GM23338 (cell line): ENCODE results near the gene RRP8. TPM values are rescaled to one million over a fixed set of nuclear protein-coding genes. Genes with fewer than 3 reads are reported as not detected.

Source experiments
- ATAC-seq: fragments of 200-7000 bp; cut with Tn5 transposase; 3 replicates; pipeline ENCODE4 v1.9.1; 2020
- DNase-seq: peaks from one replicate; pipeline ENCODE4 v3.0.0-alpha.2; 2015; ENCODE audit warnings: low spot score
- H2AFZ ChIP-seq: fragments of 200-600 bp; sonication (generic); 2 replicates; pipeline ENCODE4 v1.8.0; 2016; ENCODE audit warnings: antibody characterized with exemption, mild to moderate bottlenecking, moderate library complexity
- H3F3A ChIP-seq: fragments of 200-600 bp; sonication (generic); replicated peaks from 2 replicates; pipeline ENCODE4 v1.8.0; 2017; ENCODE audit warnings: antibody characterized with exemption, mixed run types, low read depth
- H3K27ac ChIP-seq: fragments of 200-600 bp; sonication (generic); 2 replicates; pipeline ENCODE4 v1.6.1; 2016; ENCODE audit warnings: low read depth
- H3K27me3 ChIP-seq: fragments of 200-600 bp; sonication (generic); 2 replicates; pipeline ENCODE4 v1.8.0; 2016; ENCODE audit warnings: mild to moderate bottlenecking, mixed run types, moderate library complexity; ENCODE audit not compliant: insufficient read depth
- H3K36me3 ChIP-seq: fragments of 200-600 bp; sonication (generic); 2 replicates; pipeline ENCODE4 v1.8.0; 2016; ENCODE audit warnings: mild to moderate bottlenecking; ENCODE audit not compliant: insufficient read depth
- H3K4me1 ChIP-seq: fragments of 200-600 bp; sonication (generic); 2 replicates; pipeline ENCODE4 v1.8.0; 2016; ENCODE audit warnings: mild to moderate bottlenecking, moderate library complexity; ENCODE audit not compliant: insufficient read depth
- H3K4me2 ChIP-seq: fragments of 200-600 bp; sonication (generic); 2 replicates; pipeline ENCODE4 v1.7.1; 2017; ENCODE audit warnings: mixed run types
- H3K4me3 ChIP-seq: fragments of 200-600 bp; sonication (generic); 2 replicates; pipeline ENCODE4 v1.6.1; 2016; ENCODE audit warnings: mixed run types
- H3K79me2 ChIP-seq: fragments of 200-600 bp; sonication (generic); replicated peaks from 2 replicates; pipeline ENCODE4 v1.8.0; 2017; ENCODE audit warnings: mild to moderate bottlenecking; ENCODE audit not compliant: insufficient read depth
- H3K9me2 ChIP-seq: fragments of 200-600 bp; sonication (generic); 2 replicates; pipeline ENCODE4 v1.8.0; 2017; ENCODE audit not compliant: insufficient read depth
- H4K20me1 ChIP-seq: fragments of 200-600 bp; sonication (generic); replicated peaks from 2 replicates; pipeline ENCODE4 v1.8.0; 2017; ENCODE audit warnings: mild to moderate bottlenecking; ENCODE audit not compliant: insufficient read depth
- H3K27ac Mint-ChIP-seq: 2 replicates; pipeline ENCODE4 v1.8.0; 2020; ENCODE audit warnings: inconsistent platforms, mild to moderate bottlenecking, moderate library complexity, mixed read lengths
- H3K27me3 Mint-ChIP-seq: 3 replicates; pipeline ENCODE4 v1.8.0; 2022; ENCODE audit warnings: low read depth, mild to moderate bottlenecking, moderate library complexity, mixed read lengths, inconsistent platforms; ENCODE audit not compliant: insufficient read depth, poor library complexity
- H3K36me3 Mint-ChIP-seq: 3 replicates; pipeline ENCODE4 v1.8.0; 2021; ENCODE audit warnings: low read depth, mild to moderate bottlenecking, inconsistent platforms, moderate library complexity, mixed read lengths
- H3K4me1 Mint-ChIP-seq: 3 replicates; pipeline ENCODE4 v1.8.0; 2020; ENCODE audit warnings: mild to moderate bottlenecking, inconsistent platforms, mixed read lengths
- H3K4me3 Mint-ChIP-seq: 3 replicates; pipeline ENCODE4 v1.8.0; 2021; ENCODE audit warnings: moderate library complexity, mild to moderate bottlenecking, inconsistent platforms, mixed read lengths
- H3K9me3 Mint-ChIP-seq: 3 replicates; pipeline ENCODE4 v1.8.0; 2020; ENCODE audit warnings: moderate library complexity, mild to moderate bottlenecking, inconsistent platforms, mixed read lengths
- CREB1 ChIP-seq: fragments of 250-450 bp; sonication (Bioruptor Pico); IDR thresholded peaks from 2 replicates; pipeline ENCODE4 v1.5.0; 2020; ENCODE audit warnings: low read depth, mild to moderate bottlenecking, moderate library complexity
- EZH2 ChIP-seq: fragments of 200-600 bp; sonication (generic); IDR thresholded peaks from one replicate; pipeline ENCODE4 v1.8.0; 2017; ENCODE audit warnings: antibody characterized with exemption, mild to moderate bottlenecking, low read depth; ENCODE audit not compliant: unreplicated experiment
- EZH2phosphoT487 ChIP-seq: fragments of 200-600 bp; sonication (generic); IDR thresholded peaks from one replicate; pipeline ENCODE4 v1.8.1; 2018; ENCODE audit warnings: antibody characterized with exemption; ENCODE audit not compliant: unreplicated experiment
- JUNB ChIP-seq: IDR thresholded peaks from one replicate; pipeline ENCODE4 v1.6.1; 2016; ENCODE audit warnings: antibody characterized with exemption; ENCODE audit not compliant: unreplicated experiment
- NANOG ChIP-seq: IDR thresholded peaks from 2 replicates; pipeline ENCODE4 v1.6.1; 2016; ENCODE audit warnings: antibody characterized with exemption, borderline replicate concordance
- POLR2AphosphoS5 ChIP-seq: IDR thresholded peaks from 2 replicates; pipeline ENCODE4 v1.6.1; 2016; ENCODE audit warnings: antibody characterized with exemption, low read depth
- STAT1 ChIP-seq: IDR thresholded peaks from one replicate; pipeline ENCODE4 v1.6.1; 2016; ENCODE audit warnings: antibody characterized with exemption; ENCODE audit not compliant: unreplicated experiment
- ZNF114 ChIP-seq: fragments of 250-450 bp; sonication (Bioruptor Pico); IDR thresholded peaks from 2 replicates; pipeline ENCODE4 v1.5.0; 2020; ENCODE audit warnings: mild to moderate bottlenecking, moderate library complexity
- ZNF331 ChIP-seq: fragments of 250-450 bp; sonication (Bioruptor Pico); IDR thresholded peaks from 2 replicates; pipeline ENCODE4 v1.5.0; 2020; ENCODE audit warnings: low read depth, mild to moderate bottlenecking, moderate library complexity
- polyA plus RNA-seq: library from polyadenylated mRNA; unstranded; fragments of >200 nt; fragmentation: Nextera tagmentation; extraction: Ambion mirVana; gene quantifications from 2 replicates; pipeline ENCODE4 v1.2.1, GENCODE V29; 2016
- total RNA-seq: library from RNA; depleted of rRNA; stranded (reverse); fragments of >200 nt; shearing (Covaris generic); gene quantifications from 2 replicates; pipeline ENCODE4 v1.2.3, GENCODE V29; 2014
- TF ChIP-seq, protein P1 (sequence below): IDR thresholded peaks from 2 replicates; pipeline ENCODE4 v1.6.1; 2016; ENCODE audit warnings: antibody characterized with exemption
- TF ChIP-seq, protein P2 (sequence below), 2 experiments: fragments of 200-600 bp in 1 of 2; sonication (generic) in 1 of 2; conservative IDR thresholded peaks; 2 replicates each; pipeline versions ENCODE4 v1.5.1 to v1.6.1; 2016 to 2017; ENCODE audit warnings: antibody characterized with exemption in 2 of 2, low read depth in 2 of 2, mild to moderate bottlenecking in 2 of 2, moderate library complexity in 1 of 2
- TF ChIP-seq, protein P3 (sequence below): fragments of 250-450 bp; sonication (Bioruptor Pico); IDR thresholded peaks from 2 replicates; pipeline ENCODE4 v1.5.0; 2020; ENCODE audit warnings: mild to moderate bottlenecking, moderate library complexity
- TF ChIP-seq, protein P4 (sequence below): IDR thresholded peaks from one replicate; pipeline ENCODE4 v1.6.1; 2018; ENCODE audit warnings: antibody characterized with exemption; ENCODE audit not compliant: unreplicated experiment

The RRP8 gene
- total and polyA plus RNA-seq, 2 experiments from 2014 or later: 7.4 to 13.7 TPM

DNA sequence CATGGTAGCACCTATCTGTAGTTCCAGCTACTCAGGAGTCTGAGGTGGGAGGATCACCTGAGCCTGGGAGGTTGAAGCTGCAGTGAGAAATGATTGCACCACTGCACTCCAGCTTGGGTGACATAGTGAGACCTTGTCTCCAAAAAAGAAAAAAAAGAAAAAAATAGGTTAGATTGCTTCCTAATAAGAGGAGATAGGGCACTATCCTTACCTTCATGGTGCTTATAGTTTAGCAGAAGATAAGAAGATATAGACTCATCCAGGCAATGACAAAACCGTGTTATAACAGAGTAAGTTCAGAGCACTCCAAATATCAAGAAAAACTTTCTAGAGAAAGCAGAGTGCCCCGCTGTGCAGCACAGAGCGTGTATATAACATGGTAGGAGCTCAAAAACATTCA lies 42.1 kb downstream of the RRP8 start:
- Histone ChIP-seq H3K4me1 (peaks cover 6% of the 10 kb centered on the region; the same call in 1 of the 2 replicates), H2AFZ (no peak overlapping the region), H3K27me3 (no peaks in the 10 kb centered on the region), H3K9me2 (no peaks in the 10 kb centered on the region), H3K4me3 (no peak overlapping the region), H3F3A (no peaks in the 10 kb centered on the region), H3K27ac (no peak overlapping the region), H3K36me3 (no peaks in the 10 kb centered on the region), H4K20me1 (no peaks in the 10 kb centered on the region), H3K79me2 (no peaks in the 10 kb centered on the region), H3K4me2 (no peak overlapping the region)
- no peak overlapping the region for H3K27ac Mint-ChIP-seq
- peaks cover 25% of the 10 kb centered on the region for H3K4me1 Mint-ChIP-seq
- no peak overlapping the region for H3K4me3 Mint-ChIP-seq
- H3K36me3 Mint-ChIP-seq: peaks cover 3% of the 10 kb centered on the region; the same call in 1 of the 3 replicates
- DNase-seq (no peak), ATAC-seq (no peak)
- no peaks in the 10 kb centered on the region for H3K9me3 Mint-ChIP-seq
- peaks cover 1% of the 10 kb centered on the region for H3K27me3 Mint-ChIP-seq
- TF ChIP-seq NANOG: no peak
- TF ChIP-seq POLR2AphosphoS5: no peak
- TF ChIP-seq, protein P1, sequence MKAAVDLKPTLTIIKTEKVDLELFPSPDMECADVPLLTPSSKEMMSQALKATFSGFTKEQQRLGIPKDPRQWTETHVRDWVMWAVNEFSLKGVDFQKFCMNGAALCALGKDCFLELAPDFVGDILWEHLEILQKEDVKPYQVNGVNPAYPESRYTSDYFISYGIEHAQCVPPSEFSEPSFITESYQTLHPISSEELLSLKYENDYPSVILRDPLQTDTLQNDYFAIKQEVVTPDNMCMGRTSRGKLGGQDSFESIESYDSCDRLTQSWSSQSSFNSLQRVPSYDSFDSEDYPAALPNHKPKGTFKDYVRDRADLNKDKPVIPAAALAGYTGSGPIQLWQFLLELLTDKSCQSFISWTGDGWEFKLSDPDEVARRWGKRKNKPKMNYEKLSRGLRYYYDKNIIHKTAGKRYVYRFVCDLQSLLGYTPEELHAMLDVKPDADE: no peak
- TF ChIP-seq, protein P2, sequence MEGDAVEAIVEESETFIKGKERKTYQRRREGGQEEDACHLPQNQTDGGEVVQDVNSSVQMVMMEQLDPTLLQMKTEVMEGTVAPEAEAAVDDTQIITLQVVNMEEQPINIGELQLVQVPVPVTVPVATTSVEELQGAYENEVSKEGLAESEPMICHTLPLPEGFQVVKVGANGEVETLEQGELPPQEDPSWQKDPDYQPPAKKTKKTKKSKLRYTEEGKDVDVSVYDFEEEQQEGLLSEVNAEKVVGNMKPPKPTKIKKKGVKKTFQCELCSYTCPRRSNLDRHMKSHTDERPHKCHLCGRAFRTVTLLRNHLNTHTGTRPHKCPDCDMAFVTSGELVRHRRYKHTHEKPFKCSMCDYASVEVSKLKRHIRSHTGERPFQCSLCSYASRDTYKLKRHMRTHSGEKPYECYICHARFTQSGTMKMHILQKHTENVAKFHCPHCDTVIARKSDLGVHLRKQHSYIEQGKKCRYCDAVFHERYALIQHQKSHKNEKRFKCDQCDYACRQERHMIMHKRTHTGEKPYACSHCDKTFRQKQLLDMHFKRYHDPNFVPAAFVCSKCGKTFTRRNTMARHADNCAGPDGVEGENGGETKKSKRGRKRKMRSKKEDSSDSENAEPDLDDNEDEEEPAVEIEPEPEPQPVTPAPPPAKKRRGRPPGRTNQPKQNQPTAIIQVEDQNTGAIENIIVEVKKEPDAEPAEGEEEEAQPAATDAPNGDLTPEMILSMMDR (conservative IDR thresholded peaks at IDR 0.05; ENCODE audit: low read depth in 2 of 2): no peak
- TF ChIP-seq, protein P3, sequence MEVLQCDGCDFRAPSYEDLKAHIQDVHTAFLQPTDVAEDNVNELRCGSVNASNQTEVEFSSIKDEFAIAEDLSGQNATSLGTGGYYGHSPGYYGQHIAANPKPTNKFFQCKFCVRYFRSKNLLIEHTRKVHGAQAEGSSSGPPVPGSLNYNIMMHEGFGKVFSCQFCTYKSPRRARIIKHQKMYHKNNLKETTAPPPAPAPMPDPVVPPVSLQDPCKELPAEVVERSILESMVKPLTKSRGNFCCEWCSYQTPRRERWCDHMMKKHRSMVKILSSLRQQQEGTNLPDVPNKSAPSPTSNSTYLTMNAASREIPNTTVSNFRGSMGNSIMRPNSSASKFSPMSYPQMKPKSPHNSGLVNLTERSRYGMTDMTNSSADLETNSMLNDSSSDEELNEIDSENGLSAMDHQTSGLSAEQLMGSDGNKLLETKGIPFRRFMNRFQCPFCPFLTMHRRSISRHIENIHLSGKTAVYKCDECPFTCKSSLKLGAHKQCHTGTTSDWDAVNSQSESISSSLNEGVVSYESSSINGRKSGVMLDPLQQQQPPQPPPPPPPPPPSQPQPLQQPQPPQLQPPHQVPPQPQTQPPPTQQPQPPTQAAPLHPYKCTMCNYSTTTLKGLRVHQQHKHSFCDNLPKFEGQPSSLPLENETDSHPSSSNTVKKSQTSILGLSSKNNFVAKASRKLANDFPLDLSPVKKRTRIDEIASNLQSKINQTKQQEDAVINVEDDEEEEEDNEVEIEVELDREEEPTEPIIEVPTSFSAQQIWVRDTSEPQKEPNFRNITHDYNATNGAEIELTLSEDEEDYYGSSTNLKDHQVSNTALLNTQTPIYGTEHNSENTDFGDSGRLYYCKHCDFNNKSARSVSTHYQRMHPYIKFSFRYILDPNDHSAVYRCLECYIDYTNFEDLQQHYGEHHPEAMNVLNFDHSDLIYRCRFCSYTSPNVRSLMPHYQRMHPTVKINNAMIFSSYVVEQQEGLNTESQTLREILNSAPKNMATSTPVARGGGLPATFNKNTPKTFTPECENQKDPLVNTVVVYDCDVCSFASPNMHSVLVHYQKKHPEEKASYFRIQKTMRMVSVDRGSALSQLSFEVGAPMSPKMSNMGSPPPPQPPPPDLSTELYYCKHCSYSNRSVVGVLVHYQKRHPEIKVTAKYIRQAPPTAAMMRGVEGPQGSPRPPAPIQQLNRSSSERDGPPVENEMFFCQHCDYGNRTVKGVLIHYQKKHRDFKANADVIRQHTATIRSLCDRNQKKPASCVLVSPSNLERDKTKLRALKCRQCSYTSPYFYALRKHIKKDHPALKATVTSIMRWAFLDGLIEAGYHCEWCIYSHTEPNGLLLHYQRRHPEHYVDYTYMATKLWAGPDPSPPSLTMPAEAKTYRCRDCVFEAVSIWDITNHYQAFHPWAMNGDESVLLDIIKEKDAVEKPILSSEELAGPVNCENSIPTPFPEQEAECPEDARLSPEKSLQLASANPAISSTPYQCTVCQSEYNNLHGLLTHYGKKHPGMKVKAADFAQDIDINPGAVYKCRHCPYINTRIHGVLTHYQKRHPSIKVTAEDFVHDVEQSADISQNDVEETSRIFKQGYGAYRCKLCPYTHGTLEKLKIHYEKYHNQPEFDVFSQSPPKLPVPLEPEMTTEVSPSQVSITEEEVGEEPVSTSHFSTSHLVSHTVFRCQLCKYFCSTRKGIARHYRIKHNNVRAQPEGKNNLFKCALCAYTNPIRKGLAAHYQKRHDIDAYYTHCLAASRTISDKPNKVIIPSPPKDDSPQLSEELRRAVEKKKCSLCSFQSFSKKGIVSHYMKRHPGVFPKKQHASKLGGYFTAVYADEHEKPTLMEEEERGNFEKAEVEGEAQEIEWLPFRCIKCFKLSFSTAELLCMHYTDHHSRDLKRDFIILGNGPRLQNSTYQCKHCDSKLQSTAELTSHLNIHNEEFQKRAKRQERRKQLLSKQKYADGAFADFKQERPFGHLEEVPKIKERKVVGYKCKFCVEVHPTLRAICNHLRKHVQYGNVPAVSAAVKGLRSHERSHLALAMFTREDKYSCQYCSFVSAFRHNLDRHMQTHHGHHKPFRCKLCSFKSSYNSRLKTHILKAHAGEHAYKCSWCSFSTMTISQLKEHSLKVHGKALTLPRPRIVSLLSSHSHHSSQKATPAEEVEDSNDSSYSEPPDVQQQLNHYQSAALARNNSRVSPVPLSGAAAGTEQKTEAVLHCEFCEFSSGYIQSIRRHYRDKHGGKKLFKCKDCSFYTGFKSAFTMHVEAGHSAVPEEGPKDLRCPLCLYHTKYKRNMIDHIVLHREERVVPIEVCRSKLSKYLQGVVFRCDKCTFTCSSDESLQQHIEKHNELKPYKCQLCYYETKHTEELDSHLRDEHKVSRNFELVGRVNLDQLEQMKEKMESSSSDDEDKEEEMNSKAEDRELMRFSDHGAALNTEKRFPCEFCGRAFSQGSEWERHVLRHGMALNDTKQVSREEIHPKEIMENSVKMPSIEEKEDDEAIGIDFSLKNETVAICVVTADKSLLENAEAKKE: no peak
- no peak for TF ChIP-seq CREB1
- no peak for TF ChIP-seq ZNF114
- TF ChIP-seq ZNF331 (CRISPR knock-in tag): no peak
- TF ChIP-seq EZH2phosphoT487: no peak
- TF ChIP-seq EZH2: no peak
- TF ChIP-seq JUNB: no peak
- TF ChIP-seq, protein P4, sequence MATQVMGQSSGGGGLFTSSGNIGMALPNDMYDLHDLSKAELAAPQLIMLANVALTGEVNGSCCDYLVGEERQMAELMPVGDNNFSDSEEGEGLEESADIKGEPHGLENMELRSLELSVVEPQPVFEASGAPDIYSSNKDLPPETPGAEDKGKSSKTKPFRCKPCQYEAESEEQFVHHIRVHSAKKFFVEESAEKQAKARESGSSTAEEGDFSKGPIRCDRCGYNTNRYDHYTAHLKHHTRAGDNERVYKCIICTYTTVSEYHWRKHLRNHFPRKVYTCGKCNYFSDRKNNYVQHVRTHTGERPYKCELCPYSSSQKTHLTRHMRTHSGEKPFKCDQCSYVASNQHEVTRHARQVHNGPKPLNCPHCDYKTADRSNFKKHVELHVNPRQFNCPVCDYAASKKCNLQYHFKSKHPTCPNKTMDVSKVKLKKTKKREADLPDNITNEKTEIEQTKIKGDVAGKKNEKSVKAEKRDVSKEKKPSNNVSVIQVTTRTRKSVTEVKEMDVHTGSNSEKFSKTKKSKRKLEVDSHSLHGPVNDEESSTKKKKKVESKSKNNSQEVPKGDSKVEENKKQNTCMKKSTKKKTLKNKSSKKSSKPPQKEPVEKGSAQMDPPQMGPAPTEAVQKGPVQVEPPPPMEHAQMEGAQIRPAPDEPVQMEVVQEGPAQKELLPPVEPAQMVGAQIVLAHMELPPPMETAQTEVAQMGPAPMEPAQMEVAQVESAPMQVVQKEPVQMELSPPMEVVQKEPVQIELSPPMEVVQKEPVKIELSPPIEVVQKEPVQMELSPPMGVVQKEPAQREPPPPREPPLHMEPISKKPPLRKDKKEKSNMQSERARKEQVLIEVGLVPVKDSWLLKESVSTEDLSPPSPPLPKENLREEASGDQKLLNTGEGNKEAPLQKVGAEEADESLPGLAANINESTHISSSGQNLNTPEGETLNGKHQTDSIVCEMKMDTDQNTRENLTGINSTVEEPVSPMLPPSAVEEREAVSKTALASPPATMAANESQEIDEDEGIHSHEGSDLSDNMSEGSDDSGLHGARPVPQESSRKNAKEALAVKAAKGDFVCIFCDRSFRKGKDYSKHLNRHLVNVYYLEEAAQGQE: no peak
- TF ChIP-seq STAT1: no peak
